ENCODE results near the gene CNTN4.

DNA sequence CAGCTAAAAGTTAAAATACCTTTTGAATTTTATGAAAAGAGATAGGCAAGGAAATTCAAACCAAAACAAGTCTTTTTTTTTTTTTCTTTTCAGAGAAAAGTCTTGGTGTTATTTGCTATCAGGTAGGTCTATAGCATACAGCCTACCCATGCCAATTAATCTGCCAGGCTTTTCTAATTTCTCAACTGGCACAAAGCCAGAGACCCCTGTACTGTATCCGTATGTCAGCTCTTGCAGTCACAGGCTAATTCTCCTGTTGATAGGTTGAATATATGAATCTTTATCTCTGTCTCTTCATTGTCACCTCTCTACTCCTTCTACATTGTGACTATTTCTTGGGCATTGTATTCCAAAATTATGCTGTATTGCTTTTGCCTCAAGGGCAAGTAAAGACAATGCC is 878.1 kb downstream of the CNTN4 start:
- TF ChIP-seq CTCF (IDR thresholded peaks at IDR 0.05) (no peak), POLR2A (IDR thresholded peaks at IDR 0.05) (no peak)

Data from body of pancreas (tissue), 4 donors.